H1 (cell line): Measurements from ENCODE around the gene MAJIN. TPM values are rescaled to one million over a fixed set of nuclear protein-coding genes. Genes with fewer than 3 reads are reported as not detected.

Experiments
- CBX8 ChIP-seq: fragments of 300-800, 300-1000 bp; sonication (generic); IDR thresholded peaks from 2 replicates; pipeline ENCODE4 v1.7.1; 2016; ENCODE audit warnings: low read depth, low read length, borderline replicate concordance
- polyA plus RNA-seq, 7 experiments: library from polyadenylated mRNA; depleted of rRNA in 3 of 7; stranded (reverse) in 5 of 7; unstranded in 2 of 7; fragments of >200 nt in 5 of 7; fragments of 200-250 nt in 2 of 7; gene quantifications; 1 replicate in 5 of 7; 2 replicates in 1 of 7; 4 replicates in 1 of 7; pipeline versions ENCODE4 v1.2.1 to v1.2.3, GENCODE V29; 2011 to 2013; ENCODE audit warnings: missing spikeins in 2 of 7, mixed read lengths in 2 of 7
- total RNA-seq: library from RNA; stranded (reverse); fragmentation: NEBNext Ultra II Directional; extraction: Animal tissue kit (Norgen Biotek cat#: 25700); gene quantifications from 2 replicates; pipeline ENCODE4 v1.2.1, GENCODE V29; 2021

MAJIN gene
- total and polyA plus RNA-seq, 2 of the 8 experiments (the other 6 are each of a cell fraction or from before 2014, with no cell fraction given): not detected

GRCh38 chr11:65008873-65009272 lies 37.0 kb upstream of the MAJIN start (continued):
- TF ChIP-seq CBX8: no peak
